HUES6 (cell line): Measurements from ENCODE around the gene CACNA1I.

ENCODE experiments used
- H3K27ac ChIP-seq: 2 replicates; pipeline ENCODE4 v1.7.0; 2013; ENCODE audit warnings: low read depth, mild to moderate bottlenecking, low read length, inconsistent platforms
- H3K27me3 ChIP-seq: 2 replicates; pipeline ENCODE4 v1.6.1; 2013; ENCODE audit warnings: low read length; ENCODE audit not compliant: control insufficient read depth, insufficient read depth
- H3K36me3 ChIP-seq: 2 replicates; pipeline ENCODE4 v1.6.1; 2013; ENCODE audit warnings: low read length; ENCODE audit not compliant: control insufficient read depth, insufficient read depth
- H3K4me1 ChIP-seq: 2 replicates; pipeline ENCODE4 v1.6.1; 2013; ENCODE audit warnings: low read length; ENCODE audit not compliant: control insufficient read depth, insufficient read depth
- H3K4me3 ChIP-seq: 2 replicates; pipeline ENCODE4 v1.5.1; 2013; ENCODE audit warnings: low read depth, low read length
- H3K9ac ChIP-seq: one replicate; pipeline ENCODE4 v1.6.1; 2013; ENCODE audit warnings: mild to moderate bottlenecking, low read length
- H3K9me3 ChIP-seq: 2 replicates; pipeline ENCODE4 v1.6.1; 2013; ENCODE audit warnings: low read depth, low read length; ENCODE audit not compliant: control insufficient read depth, insufficient read depth

CACNA1I gene

GRCh38 chr22:39717099-39717498 is 146.5 kb downstream of the CACNA1I start:
- Histone ChIP-seq H3K9ac (no peak overlapping the region), H3K27me3 (no peaks in the 10 kb centered on the region), H3K27ac (no peak overlapping the region), H3K36me3 (no peaks in the 10 kb centered on the region), H3K4me3 (no peak overlapping the region), H3K9me3 (no peaks in the 10 kb centered on the region), H3K4me1 (peaks cover 20% of the 10 kb centered on the region; the same call in 1 of the 2 replicates)

- Histone ChIP-seq H3K9me3 (no peaks in the 10 kb centered on the region), H3K4me3 (no peak overlapping the region), H3K27me3 (no peaks in the 10 kb centered on the region), H3K36me3 (no peaks in the 10 kb centered on the region), H3K4me1 (peaks cover 15% of the 10 kb centered on the region; the same call in 1 of the 2 replicates), H3K9ac (no peak overlapping the region), H3K27ac (no peak overlapping the region)
Observed at GRCh38 chr22:39718206-39718605, 147.7 kb downstream of the CACNA1I start.

GRCh38 chr22:39718921-39719475 is 148.4 kb downstream of the CACNA1I start:
- H3K27me3 ChIP-seq: no peaks in the 10 kb centered on the region
- no peaks in the 10 kb centered on the region for H3K9me3 ChIP-seq
- no peaks in the 10 kb centered on the region for H3K36me3 ChIP-seq
- no peak overlapping the region for H3K9ac ChIP-seq
- no peak overlapping the region for H3K4me3 ChIP-seq
- peaks cover 13% of the 10 kb centered on the region; the same call in 1 of the 2 replicates for H3K4me1 ChIP-seq
- no peak overlapping the region for H3K27ac ChIP-seq

- Histone ChIP-seq H3K27ac (no peak overlapping the region), H3K27me3 (no peaks in the 10 kb centered on the region), H3K4me3 (no peak overlapping the region), H3K4me1 (peaks cover 13% of the 10 kb centered on the region; the same call in 1 of the 2 replicates), H3K9ac (no peak overlapping the region), H3K9me3 (no peaks in the 10 kb centered on the region), H3K36me3 (no peaks in the 10 kb centered on the region)
Observed at GRCh38 chr22:39719559-39720450, 149.3 kb downstream of the CACNA1I start.

GRCh38 chr22:39721206-39722031 is 150.9 kb downstream of the CACNA1I start:
- Histone ChIP-seq H3K27ac (no peak overlapping the region), H3K4me1 (peaks cover 13% of the 10 kb centered on the region; the same call in 1 of the 2 replicates), H3K9ac (no peak overlapping the region)

GRCh38 chr22:39722032-39722325 is 151.4 kb downstream of the CACNA1I start:
- H3K9me3 ChIP-seq: no peaks in the 10 kb centered on the region

More at GRCh38 chr22:39721206-39722031, 150.9 kb downstream of the CACNA1I start:
- no peaks in the 10 kb centered on the region for H3K9me3 ChIP-seq
- H3K27me3 ChIP-seq: peaks cover 4% of the 10 kb centered on the region; the same call in 1 of the 2 replicates
- no peak overlapping the region for H3K4me3 ChIP-seq
- H3K36me3 ChIP-seq: no peaks in the 10 kb centered on the region

GRCh38 chr22:39722501-39722900 is 151.9 kb downstream of the CACNA1I start:
- H3K9ac ChIP-seq: no peak overlapping the region
- peaks cover 13% of the 10 kb centered on the region; the same call in 1 of the 2 replicates for H3K4me1 ChIP-seq
- no peaks in the 10 kb centered on the region for H3K36me3 ChIP-seq
- no peaks in the 10 kb centered on the region for H3K9me3 ChIP-seq
- no peak overlapping the region for H3K27ac ChIP-seq
- H3K27me3 ChIP-seq: peaks cover 9% of the 10 kb centered on the region; the same call in 1 of the 2 replicates
- no peak overlapping the region for H3K4me3 ChIP-seq

More at GRCh38 chr22:39722032-39722325, 151.4 kb downstream of the CACNA1I start:
- no peak overlapping the region for H3K9ac ChIP-seq
- H3K4me3 ChIP-seq: no peak overlapping the region
- no peaks in the 10 kb centered on the region for H3K36me3 ChIP-seq
- no peak overlapping the region for H3K27ac ChIP-seq
- peaks cover 4% of the 10 kb centered on the region; the same call in 1 of the 2 replicates for H3K27me3 ChIP-seq
- peaks cover 13% of the 10 kb centered on the region; the same call in 1 of the 2 replicates for H3K4me1 ChIP-seq

GRCh38 chr22:39723463-39723862 is 152.9 kb downstream of the CACNA1I start:
- Histone ChIP-seq H3K4me3 (no peak overlapping the region), H3K4me1 (peaks cover 13% of the 10 kb centered on the region; the same call in 1 of the 2 replicates), H3K9me3 (no peaks in the 10 kb centered on the region), H3K27me3 (peaks cover 10% of the 10 kb centered on the region; the same call in 1 of the 2 replicates), H3K9ac (no peak overlapping the region), H3K36me3 (no peaks in the 10 kb centered on the region), H3K27ac (no peak overlapping the region)

- Histone ChIP-seq H3K36me3 (no peaks in the 10 kb centered on the region), H3K9ac (no peak overlapping the region), H3K27me3 (peaks cover 10% of the 10 kb centered on the region; the same call in 1 of the 2 replicates)
Observed at GRCh38 chr22:39723899-39724351, 153.4 kb downstream of the CACNA1I start.

GRCh38 chr22:39724390-39724789 is 153.8 kb downstream of the CACNA1I start:
- peaks cover 10% of the 10 kb centered on the region; the same call in 1 of the 2 replicates for H3K27me3 ChIP-seq
- no peak overlapping the region for H3K4me3 ChIP-seq
- no peak overlapping the region for H3K27ac ChIP-seq
- no peaks in the 10 kb centered on the region for H3K36me3 ChIP-seq
- H3K9ac ChIP-seq: no peak overlapping the region
- H3K9me3 ChIP-seq: no peaks in the 10 kb centered on the region
- H3K4me1 ChIP-seq: peaks cover 13% of the 10 kb centered on the region; the same call in 1 of the 2 replicates

More at GRCh38 chr22:39723899-39724351, 153.4 kb downstream of the CACNA1I start:
- Histone ChIP-seq H3K4me3 (no peak overlapping the region), H3K9me3 (no peaks in the 10 kb centered on the region), H3K27ac (no peak overlapping the region), H3K4me1 (peaks cover 13% of the 10 kb centered on the region; the same call in 1 of the 2 replicates)
